Transverse colon (tissue), 4 donors: ENCODE data around the gene SLC4A2. TPM values are rescaled to one million over a fixed set of nuclear protein-coding genes. Genes with fewer than 3 reads are reported as not detected.
A peak's percentile ranks its signal among the peaks of the same experiment; 100 is the strongest.

Experiments used
- DNase-seq: peaks from one replicate; pipeline ENCODE4 v3.0.0-alpha.2; 2019
- H3K27ac ChIP-seq, 4 donors: fragments of 200-600 bp; sonication (generic); 2 replicates each; pipeline ENCODE4 v1.5.1; 2016 to 2018; ENCODE audit warnings: inconsistent platforms in 4 of 4
- H3K27me3 ChIP-seq: fragments of 200-600 bp; sonication (generic); 2 replicates; pipeline ENCODE4 v1.5.1; 2017; ENCODE audit warnings: inconsistent platforms
- H3K36me3 ChIP-seq, 4 donors: fragments of 200-600 bp; sonication (generic); 2 replicates each; pipeline ENCODE4 v1.5.1; 2017 to 2019; ENCODE audit warnings: inconsistent platforms in 4 of 4
- H3K4me1 ChIP-seq, 4 donors: fragments of 200-600 bp; sonication (generic); 2 replicates each; pipeline ENCODE4 v1.5.1; 2017 to 2020; ENCODE audit warnings: inconsistent platforms in 4 of 4
- H3K4me3 ChIP-seq, 4 donors: fragments of 200-600 bp; sonication (generic); 1 replicate in 1 of 4; 2 replicates in 3 of 4; pipeline versions ENCODE4 v1.5.1 to v1.6.1; 2017 to 2019; ENCODE audit warnings: inconsistent platforms in 4 of 4
- H3K9me3 ChIP-seq, 2 donors: fragments of 200-600 bp; sonication (generic); 2 replicates each; pipeline ENCODE4 v1.5.1; 2017 to 2019; ENCODE audit warnings: inconsistent platforms in 2 of 2
- EP300 ChIP-seq: sonication (generic); formaldehyde crosslinking; IDR thresholded peaks from one replicate; pipeline ENCODE4 v1.6.1; 2017; ENCODE audit warnings: antibody characterized with exemption, low read depth
- POLR2A ChIP-seq: fragments of 450-650 bp; IDR thresholded peaks from one replicate; pipeline ENCODE4 v1.6.1; 2016; ENCODE audit warnings: antibody characterized with exemption, mild to moderate bottlenecking, moderate library complexity
- POLR2AphosphoS5 ChIP-seq, 3 donors: sonication (generic); formaldehyde crosslinking; IDR thresholded peaks; one replicate each; pipeline ENCODE4 v1.6.1; 2016; ENCODE audit warnings: antibody characterized with exemption in 3 of 3
- WGBS, 2 donors: methylation state at CpG; one replicate each; pipeline ENCODE4 v1.1.5; 2018; ENCODE audit warnings: low coverage in 1 of 2; 5-methylcytosine and 5-hydroxymethylcytosine counted together
- in situ Hi-C, 4 donors: fragments of 200-750 bp; cut with MboI; loops; one replicate each; pipeline versions ENCODE4 v1.15.0 to v1.15.1; 2017; ENCODE audit warnings: low sequenced_read_pairs in 3 of 4, low pct_ligation_motif_present in 1 of 4, low pct_unique_long_range_greater_than_20kb in 1 of 4
- intact Hi-C: fragments of 100-400 bp; cut with DNase I; formaldehyde crosslinking; loops from one replicate; pipeline ENCODE4 v1.15.1; 2023; ENCODE audit warnings: low total_unique reads
- total RNA-seq, 4 donors: library from RNA; depleted of rRNA; stranded (reverse); fragments of >200 nt; gene quantifications; one replicate each; pipeline ENCODE4 v1.1.0, GENCODE V29; 2016
- TF ChIP-seq, protein P1 (sequence below), 5 experiments: fragments of 200-600 bp in 3 of 5; fragments of 450-650 bp in 2 of 5; sonication (generic) in 3 of 5; IDR thresholded peaks; 1 replicate in 2 of 5; 2 replicates in 3 of 5; pipeline ENCODE4 v1.5.1; 2016 to 2017; ENCODE audit warnings: antibody characterized with exemption in 5 of 5, inconsistent platforms in 3 of 5, mild to moderate bottlenecking in 2 of 5, moderate library complexity in 1 of 5

The SLC4A2 gene
- total RNA-seq, 4 donors from 2014 or later: 61.7 to 464 (median 83.2) TPM

DNA sequence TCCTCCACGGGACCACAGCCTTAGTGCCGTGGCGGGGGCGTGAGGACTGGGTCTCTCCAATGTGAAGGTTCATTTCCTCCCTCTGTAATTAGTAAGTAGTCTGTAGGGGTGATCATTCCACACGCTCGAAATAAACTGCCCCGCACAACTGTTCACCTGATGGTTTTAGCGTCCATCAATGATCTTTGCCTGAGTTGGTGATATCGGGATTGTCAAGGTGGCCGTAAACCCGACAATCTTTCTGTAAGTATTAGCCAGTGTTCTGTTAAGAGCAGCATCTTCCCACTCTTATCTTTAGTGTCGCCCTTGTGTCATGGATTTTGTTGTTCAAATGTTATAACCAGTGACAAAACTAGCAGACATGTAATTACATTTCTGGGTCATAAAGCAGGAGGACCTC, 44.6 kb downstream of the SLC4A2 start:
- Histone ChIP-seq H3K27ac (no peak overlapping the region), H3K9me3 (no peaks in the 10 kb centered on the region), H3K27me3 (no peaks in the 10 kb centered on the region), H3K4me3 (no peak overlapping the region), H3K36me3 (no peaks in the 10 kb centered on the region), H3K4me1 (peaks cover 0 to 7% (median 0%) of the 10 kb centered on the region in 4 donors)
- TF ChIP-seq POLR2A: no peak
- TF ChIP-seq, protein P1, sequence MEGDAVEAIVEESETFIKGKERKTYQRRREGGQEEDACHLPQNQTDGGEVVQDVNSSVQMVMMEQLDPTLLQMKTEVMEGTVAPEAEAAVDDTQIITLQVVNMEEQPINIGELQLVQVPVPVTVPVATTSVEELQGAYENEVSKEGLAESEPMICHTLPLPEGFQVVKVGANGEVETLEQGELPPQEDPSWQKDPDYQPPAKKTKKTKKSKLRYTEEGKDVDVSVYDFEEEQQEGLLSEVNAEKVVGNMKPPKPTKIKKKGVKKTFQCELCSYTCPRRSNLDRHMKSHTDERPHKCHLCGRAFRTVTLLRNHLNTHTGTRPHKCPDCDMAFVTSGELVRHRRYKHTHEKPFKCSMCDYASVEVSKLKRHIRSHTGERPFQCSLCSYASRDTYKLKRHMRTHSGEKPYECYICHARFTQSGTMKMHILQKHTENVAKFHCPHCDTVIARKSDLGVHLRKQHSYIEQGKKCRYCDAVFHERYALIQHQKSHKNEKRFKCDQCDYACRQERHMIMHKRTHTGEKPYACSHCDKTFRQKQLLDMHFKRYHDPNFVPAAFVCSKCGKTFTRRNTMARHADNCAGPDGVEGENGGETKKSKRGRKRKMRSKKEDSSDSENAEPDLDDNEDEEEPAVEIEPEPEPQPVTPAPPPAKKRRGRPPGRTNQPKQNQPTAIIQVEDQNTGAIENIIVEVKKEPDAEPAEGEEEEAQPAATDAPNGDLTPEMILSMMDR (IDR thresholded peaks at IDR 0.05): no peak
- TF ChIP-seq POLR2AphosphoS5 (IDR thresholded peaks at IDR 0.05): no peak
- no peak for TF ChIP-seq EP300
- 84 to 89% methylated on average over 5 to 12 of the region's 12 CpGs for WGBS, 2 donors
- DNase-seq: no peak
- in situ Hi-C loops (loop anchor here in 1 of 4 donors (10.0 kb wide), 1 partner anchor 69 kb away; no protein-coding TSS in a partner anchor), intact Hi-C loops (no loop called here)

DNA sequence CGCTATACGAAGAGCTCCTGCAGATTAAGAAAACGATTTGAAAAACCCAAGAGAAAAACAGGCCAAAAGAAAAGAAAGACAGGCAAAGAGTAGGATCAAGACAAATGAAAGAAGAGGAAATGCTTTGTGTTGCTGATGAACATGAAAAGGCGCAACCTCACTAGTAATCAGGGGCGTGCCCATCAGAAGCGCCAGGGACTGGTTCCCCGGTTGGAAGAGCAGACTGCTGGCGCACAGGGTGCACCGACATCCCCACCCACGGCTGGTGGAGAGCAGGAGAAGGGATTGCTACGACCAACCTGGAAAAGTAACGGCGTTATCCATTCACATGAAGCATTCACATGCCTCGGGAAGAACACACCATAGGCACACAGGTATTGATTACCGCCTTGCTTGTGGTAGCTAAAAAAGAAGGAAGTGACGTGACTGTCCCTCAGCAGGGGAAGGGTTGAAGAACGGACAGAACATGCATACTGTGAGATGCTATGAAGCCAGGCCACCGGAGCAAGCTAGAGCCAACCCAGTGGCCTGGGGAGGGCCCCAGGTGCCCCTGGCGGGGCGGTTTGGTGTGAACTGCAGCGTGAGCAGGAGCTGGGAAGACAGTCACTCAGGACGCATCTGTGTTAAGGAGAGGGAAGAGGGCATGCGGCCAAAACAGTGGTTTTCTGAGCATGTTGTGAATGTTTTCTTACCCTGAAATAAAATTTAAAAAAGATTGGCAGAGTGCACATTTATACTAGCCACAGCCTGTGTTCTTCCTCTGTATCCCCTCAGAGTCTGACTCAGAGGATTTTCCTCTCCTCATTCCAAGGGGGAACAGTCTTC, 45.2 kb downstream of the SLC4A2 start:
- in situ Hi-C loops: loop anchor here in 1 of 4 donors (10.0 kb wide), 1 partner anchor 70 kb away; no protein-coding TSS in a partner anchor
- peaks cover 0 to 11% (median 4%) of the 10 kb centered on the region in 4 donors for H3K4me1 ChIP-seq
- H3K4me3 ChIP-seq: no peak overlapping the region
- no peaks in the 10 kb centered on the region for H3K9me3 ChIP-seq
- no peaks in the 10 kb centered on the region for H3K36me3 ChIP-seq
- WGBS, 2 donors: 79 to 83% methylated on average over 16 to 23 of the region's 23 CpGs
- DNase-seq: no peak
- intact Hi-C loops: no loop called here
- TF ChIP-seq POLR2AphosphoS5 (IDR thresholded peaks at IDR 0.05) (no peak), POLR2A (no peak), EP300 (no peak)
- TF ChIP-seq, protein P1 (IDR thresholded peaks at IDR 0.05): no peak
- H3K27me3 ChIP-seq: no peaks in the 10 kb centered on the region
- H3K27ac ChIP-seq: no peak overlapping the region

DNA sequence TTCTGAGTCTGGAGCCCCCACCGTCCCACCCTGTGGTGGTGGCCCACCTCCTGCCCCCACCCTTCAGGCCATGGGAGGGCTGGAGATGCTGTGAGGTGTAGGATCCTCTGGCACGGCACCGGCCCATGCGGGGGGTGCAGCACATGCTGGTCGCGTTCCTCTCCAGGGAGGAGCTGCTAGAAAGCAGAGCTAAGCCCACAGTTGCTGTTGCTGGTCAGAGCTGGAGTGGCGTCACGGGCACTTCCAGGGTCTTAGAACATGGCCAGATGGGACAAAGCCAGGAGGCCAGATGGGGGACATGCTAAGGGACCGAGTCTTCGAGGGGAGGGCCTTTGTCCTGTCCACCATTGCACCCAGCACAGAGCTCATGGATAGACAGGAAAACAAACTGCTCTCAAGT, 48.5 kb downstream of the SLC4A2 start:
- H3K27me3 ChIP-seq: no peaks in the 10 kb centered on the region
- no peak for TF ChIP-seq POLR2AphosphoS5 (IDR thresholded peaks at IDR 0.05)
- TF ChIP-seq, protein P1 (IDR thresholded peaks at IDR 0.05): no peak
- TF ChIP-seq EP300: no peak
- TF ChIP-seq POLR2A: no peak
- 83 to 92% methylated on average over 2 to 8 of the region's 10 CpGs for WGBS, 2 donors
- in situ Hi-C loops: loop anchor here in 1 of 4 donors (10.0 kb wide), 1 partner anchor 73 kb away; no protein-coding TSS in a partner anchor
- H3K4me3 ChIP-seq: no peak overlapping the region
- H3K27ac ChIP-seq: no peak overlapping the region
- DNase-seq: no peak
- intact Hi-C loops: no loop called here
- H3K9me3 ChIP-seq: no peaks in the 10 kb centered on the region
- H3K4me1 ChIP-seq: peaks cover 0 to 26% (median 11%) of the 10 kb centered on the region in 4 donors
- H3K36me3 ChIP-seq: no peaks in the 10 kb centered on the region

DNA sequence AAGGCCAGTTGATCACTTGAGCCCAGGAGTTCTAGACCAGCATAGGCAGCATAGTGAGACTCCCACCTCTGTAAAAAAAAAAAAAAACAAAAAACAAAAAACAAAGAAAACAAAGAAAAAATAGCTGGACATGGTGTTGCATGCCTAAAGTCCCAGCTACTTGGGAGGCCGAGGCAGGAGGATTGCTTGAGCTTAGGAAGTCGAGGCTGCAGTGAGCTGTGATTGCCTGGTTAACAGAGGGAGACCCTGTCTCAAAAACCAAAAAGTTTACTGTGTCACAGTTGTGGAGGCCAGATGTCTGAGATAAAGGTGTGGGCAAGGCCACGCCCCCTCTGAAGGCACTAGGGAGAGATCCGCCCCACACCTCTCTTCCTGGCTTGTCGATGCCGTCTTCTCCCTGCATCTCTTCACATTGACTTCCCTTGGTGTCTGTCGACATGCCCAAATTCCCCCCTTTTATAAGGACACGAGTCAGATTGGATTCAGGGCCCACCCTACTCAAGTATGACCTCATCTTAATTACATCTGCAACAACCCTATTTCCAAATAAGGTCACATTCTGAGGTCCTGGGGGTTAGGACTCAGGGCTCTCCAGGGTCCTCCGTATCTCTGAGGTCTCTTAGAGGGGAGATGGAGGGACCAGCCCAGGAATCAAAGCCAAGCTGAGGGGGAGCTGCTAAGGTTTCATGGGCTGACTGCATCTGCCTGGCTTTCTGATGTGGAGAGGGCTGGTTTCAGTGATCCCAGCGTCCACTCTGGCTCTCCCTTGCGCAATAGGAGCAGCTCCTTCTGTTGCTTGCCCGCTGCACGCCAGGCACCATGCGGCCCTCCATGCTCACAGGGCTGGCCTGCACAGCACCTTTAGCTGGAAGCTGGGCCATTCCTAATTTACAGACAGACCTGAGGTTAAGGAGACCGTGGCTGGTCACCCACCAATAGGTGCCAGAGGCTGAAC, 50.0 kb downstream of the SLC4A2 start:
- intact Hi-C loops (no loop called here), in situ Hi-C loops (loop anchor here in 1 of 4 donors (10.0 kb wide), 1 partner anchor 75 kb away; no protein-coding TSS in a partner anchor)
- 62 to 66% methylated on average over 3 to 15 of the region's 15 CpGs for WGBS, 2 donors
- TF ChIP-seq POLR2AphosphoS5 (IDR thresholded peaks at IDR 0.05) (no peak), POLR2A (no peak), EP300 (no peak)
- TF ChIP-seq, protein P1 (IDR thresholded peaks at IDR 0.05): no peak
- no peaks in the 10 kb centered on the region for H3K9me3 ChIP-seq
- no peak for DNase-seq
- peaks cover 10 to 40% (median 21%) of the 10 kb centered on the region in 4 donors for H3K4me1 ChIP-seq
- no peaks in the 10 kb centered on the region for H3K36me3 ChIP-seq
- no peaks in the 10 kb centered on the region for H3K27me3 ChIP-seq
- peak overlapping the region in 3 of 4 donors; percentile 28 to 56 (median 46) for H3K27ac ChIP-seq
- H3K4me3 ChIP-seq: no peak overlapping the region
